Psoas muscle (tissue), 8 donors: ENCODE measurements around the gene MST1. TPM values are rescaled to one million over a fixed set of nuclear protein-coding genes. Genes with fewer than 3 reads are reported as not detected.
A peak's percentile ranks its signal among the peaks of the same experiment; 100 is the strongest.

Source experiments
- ATAC-seq, 4 donors: fragments of 200-7000 bp; cut with Tn5 transposase; one replicate each; pipeline ENCODE4 v1.9.1; 2020; ENCODE audit warnings: moderate library complexity in 3 of 4, mild to moderate bottlenecking in 2 of 4
- DNase-seq, 2 donors: peaks; one replicate each; pipeline ENCODE4 v3.0.0-alpha.2; 2020
- H3K27ac ChIP-seq: fragments of 200-600 bp; one replicate; pipeline ENCODE4 v1.8.0; 2022
- H3K27me3 ChIP-seq, 3 donors: fragments of 200-600 bp in 1 of 3; one replicate each; pipeline versions ENCODE4 v1.6.1 to v1.8.0; 2013 to 2022; ENCODE audit warnings: low read length in 2 of 3, mild to moderate bottlenecking in 2 of 3, moderate library complexity in 1 of 3; ENCODE audit not compliant: insufficient read depth in 3 of 3
- H3K36me3 ChIP-seq, 2 donors: fragments of 200-600 bp in 1 of 2; one replicate each; pipeline versions ENCODE4 v1.6.1 to v1.8.0; 2013 to 2022; ENCODE audit warnings: low read depth in 1 of 2, mild to moderate bottlenecking in 1 of 2, moderate library complexity in 1 of 2; ENCODE audit not compliant: insufficient read depth in 1 of 2
- H3K4me1 ChIP-seq: fragments of 200-600 bp; one replicate; pipeline ENCODE4 v1.8.0; 2022
- H3K4me3 ChIP-seq: fragments of 200-600 bp; one replicate; pipeline ENCODE4 v1.8.0; 2022; ENCODE audit warnings: mild to moderate bottlenecking
- H3K9me3 ChIP-seq: fragments of 200-600 bp; one replicate; pipeline ENCODE4 v1.8.0; 2022
- WGBS, 3 donors: extraction: QIAGEN DNeasy Blood & Tissue Kit; methylation state at CpG; one replicate each; pipeline versions ENCODE4 v1.1.6 to v1.1.7; 2013; 5-methylcytosine and 5-hydroxymethylcytosine counted together
- intact Hi-C, 2 donors: fragments of 100-400 bp; cut with DNase I; formaldehyde crosslinking; loops; one replicate each; pipeline versions ENCODE4 v1.11.0 to v1.14.2; 2022
- polyA plus RNA-seq, 3 donors: library from polyadenylated mRNA; stranded (reverse); fragments of 200-250 nt; gene quantifications; one replicate each; pipeline ENCODE4 v1.2.3, GENCODE V29; 2013
- total RNA-seq, 4 donors: library from RNA; stranded (reverse); fragmentation: NEBNext Ultra II Directional in 2 of 4; extraction: Animal tissue kit (Norgen Biotek cat#: 25700) in 2 of 4; gene quantifications; one replicate each; pipeline versions ENCODE4 v1.2.1 to v1.2.4, GENCODE V29; 2021 to 2023
- TF ChIP-seq, protein P1 (sequence below): fragments of 200-600 bp; IDR thresholded peaks from one replicate; pipeline ENCODE4 v1.8.0; 2022; ENCODE audit warnings: antibody characterized with exemption
- donor health status: healthy with polysubstance abuse.
- donor health status: DM: no; HTN: no; CAD: no; lungs with moderate emphysema.
- donor health status: Bipolar disorder and iron deficiency.
- donor health status: healthy.
- donor health status: DM: yes; HTN: yes; CAD: no.
- donor health status: DM: no; HTN: no; CAD: no.
- donor health status: DM: no; HTN: no; CAD: no.
- donor health status: DM: yes; HTN: yes; CAD: no.

The MST1 gene
- total and polyA plus RNA-seq, 7 donors: 1.4 to 7.0 (median 3.2) TPM

DNA sequence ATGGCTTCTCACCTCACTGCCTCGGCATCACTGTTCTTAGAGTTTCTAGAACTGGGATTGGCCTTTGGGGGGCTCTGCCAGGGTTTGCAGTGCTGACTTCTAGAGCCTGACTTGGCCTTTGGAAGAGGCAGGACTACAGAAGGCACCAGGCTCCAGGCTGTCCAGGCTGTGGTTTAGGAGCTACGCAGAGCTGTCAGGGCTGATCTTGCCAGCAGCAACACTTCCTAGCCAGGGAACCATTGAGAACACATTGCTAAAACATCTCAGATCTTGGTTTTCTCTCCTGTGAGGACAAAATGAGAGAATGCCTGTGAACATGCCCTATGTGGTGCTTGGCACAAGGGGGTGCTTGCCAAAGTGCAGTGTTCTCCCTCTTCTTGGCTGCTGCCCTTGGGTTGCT lies 49.7 kb downstream of the MST1 start:
- no peaks in the 10 kb centered on the region for H3K36me3 ChIP-seq
- H3K4me1 ChIP-seq: no peaks in the 10 kb centered on the region
- no peak overlapping the region for H3K4me3 ChIP-seq
- DNase-seq (peak in 1 of 2 donors; percentile 14), ATAC-seq (no peak)
- intact Hi-C loops: no loop called here
- H3K9me3 ChIP-seq: no peaks in the 10 kb centered on the region
- no peaks in the 10 kb centered on the region for H3K27me3 ChIP-seq
- TF ChIP-seq, protein P1, sequence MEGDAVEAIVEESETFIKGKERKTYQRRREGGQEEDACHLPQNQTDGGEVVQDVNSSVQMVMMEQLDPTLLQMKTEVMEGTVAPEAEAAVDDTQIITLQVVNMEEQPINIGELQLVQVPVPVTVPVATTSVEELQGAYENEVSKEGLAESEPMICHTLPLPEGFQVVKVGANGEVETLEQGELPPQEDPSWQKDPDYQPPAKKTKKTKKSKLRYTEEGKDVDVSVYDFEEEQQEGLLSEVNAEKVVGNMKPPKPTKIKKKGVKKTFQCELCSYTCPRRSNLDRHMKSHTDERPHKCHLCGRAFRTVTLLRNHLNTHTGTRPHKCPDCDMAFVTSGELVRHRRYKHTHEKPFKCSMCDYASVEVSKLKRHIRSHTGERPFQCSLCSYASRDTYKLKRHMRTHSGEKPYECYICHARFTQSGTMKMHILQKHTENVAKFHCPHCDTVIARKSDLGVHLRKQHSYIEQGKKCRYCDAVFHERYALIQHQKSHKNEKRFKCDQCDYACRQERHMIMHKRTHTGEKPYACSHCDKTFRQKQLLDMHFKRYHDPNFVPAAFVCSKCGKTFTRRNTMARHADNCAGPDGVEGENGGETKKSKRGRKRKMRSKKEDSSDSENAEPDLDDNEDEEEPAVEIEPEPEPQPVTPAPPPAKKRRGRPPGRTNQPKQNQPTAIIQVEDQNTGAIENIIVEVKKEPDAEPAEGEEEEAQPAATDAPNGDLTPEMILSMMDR: no peak
- 80 to 90% (median 87%) methylated on average over 2 of the region's 2 CpGs for whole genome bisulfite sequencing, 3 donors
- no peak overlapping the region for H3K27ac ChIP-seq

DNA sequence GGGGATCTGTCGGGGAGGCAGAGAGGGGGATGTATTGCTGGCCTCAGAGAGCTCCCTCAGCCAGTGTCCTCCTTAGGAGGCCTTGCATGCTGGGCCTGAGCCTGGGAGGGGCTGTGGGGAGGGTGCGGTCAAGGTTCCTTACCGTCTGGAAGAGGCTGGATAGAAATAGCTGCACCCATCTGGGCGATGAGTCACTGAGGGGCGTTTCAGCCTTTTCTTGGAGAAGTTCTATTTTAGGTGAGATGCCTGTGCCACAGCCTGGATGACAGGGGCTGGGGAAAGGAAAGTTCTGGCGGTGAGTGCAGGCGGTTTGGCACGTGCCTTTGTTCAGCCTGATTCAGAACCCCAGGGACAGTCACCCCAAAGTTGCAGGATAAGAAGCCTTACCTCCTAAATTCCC lies 50.8 kb downstream of the MST1 start:
- Histone ChIP-seq H3K27ac (no peak overlapping the region), H3K9me3 (no peaks in the 10 kb centered on the region), H3K4me3 (no peak overlapping the region), H3K36me3 (no peaks in the 10 kb centered on the region), H3K4me1 (no peaks in the 10 kb centered on the region), H3K27me3 (no peaks in the 10 kb centered on the region)
- intact Hi-C loops: no loop called here
- 56 to 71% (median 61%) methylated on average over 8 of the region's 8 CpGs for WGBS, 3 donors
- TF ChIP-seq, protein P1: no peak
- DNase-seq: no peak
- ATAC-seq: peak in 1 of 4 donors; percentile 46

DNA sequence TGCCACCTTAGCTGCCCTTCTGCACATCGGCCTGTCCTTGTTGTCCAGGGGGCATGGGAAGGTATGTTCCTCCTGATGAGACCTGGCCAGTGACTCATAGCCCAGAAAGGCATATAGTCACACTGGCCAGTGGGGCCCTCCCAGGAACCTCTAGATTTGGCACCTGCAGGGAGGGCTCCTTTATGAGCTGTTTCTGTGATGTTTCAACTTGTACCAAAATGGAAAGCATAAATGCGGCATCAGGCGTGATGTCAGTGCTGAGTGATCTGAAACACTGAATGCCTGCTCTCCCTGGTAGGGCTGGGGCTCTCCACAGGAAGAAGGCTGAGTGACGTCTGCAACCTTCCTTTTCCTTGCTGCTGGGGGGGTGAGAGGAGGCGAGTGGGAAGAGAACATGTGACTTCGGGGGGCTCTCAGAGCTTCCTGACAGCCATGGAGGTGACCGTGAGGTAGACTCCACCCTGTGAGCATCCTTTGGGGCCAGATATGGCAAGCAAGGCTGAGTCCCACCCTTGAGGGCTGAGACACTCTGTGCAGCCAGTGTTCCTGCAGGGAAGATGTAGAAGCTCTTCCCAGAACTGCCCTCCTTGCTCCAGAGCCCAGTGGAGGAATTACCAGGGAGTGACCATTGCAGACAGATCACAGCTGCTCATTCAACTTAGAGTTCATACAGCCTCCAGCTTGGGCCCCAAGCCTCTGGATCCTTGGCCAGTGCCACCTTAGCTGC lies 52.2 kb downstream of the MST1 start:
- H3K36me3 ChIP-seq: no peaks in the 10 kb centered on the region
- intact Hi-C loops: no loop called here
- H3K4me1 ChIP-seq: no peaks in the 10 kb centered on the region
- no peak overlapping the region for H3K27ac ChIP-seq
- H3K4me3 ChIP-seq: no peak overlapping the region
- H3K9me3 ChIP-seq: no peaks in the 10 kb centered on the region
- DNase-seq: no peak
- no peak for ATAC-seq
- 57 to 63% (median 61%) methylated on average over 7 of the region's 7 CpGs for WGBS, 3 donors
- TF ChIP-seq, protein P1: no peak
- no peaks in the 10 kb centered on the region for H3K27me3 ChIP-seq

DNA sequence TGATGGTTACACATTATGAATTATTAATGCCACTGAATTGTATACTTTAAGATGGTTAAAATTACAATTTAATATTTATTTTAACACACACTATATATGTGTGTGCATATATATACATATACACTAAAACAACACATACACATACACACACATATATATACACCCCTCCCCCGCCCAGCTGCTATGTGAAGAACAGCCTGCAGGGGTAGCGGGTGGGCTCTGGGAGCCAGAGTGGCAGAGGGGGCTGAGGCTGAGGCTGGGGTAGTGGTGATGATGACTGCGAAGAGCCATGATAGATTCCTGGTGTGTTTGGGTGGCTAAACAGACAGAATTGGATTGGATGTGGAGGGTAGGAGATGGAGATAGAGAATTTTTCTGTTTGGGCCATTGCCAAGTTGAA lies 54.5 kb downstream of the MST1 start:
- Histone ChIP-seq H3K27ac (no peak overlapping the region), H3K4me1 (no peaks in the 10 kb centered on the region), H3K4me3 (no peak overlapping the region), H3K9me3 (peaks cover 4% of the 10 kb centered on the region), H3K27me3 (no peaks in the 10 kb centered on the region), H3K36me3 (no peaks in the 10 kb centered on the region)
- no peak for DNase-seq
- 74 to 81% (median 76%) methylated on average over 3 of the region's 3 CpGs for WGBS, 3 donors
- ATAC-seq: no peak
- intact Hi-C loops: no loop called here
- TF ChIP-seq, protein P1: no peak

Other genes starting within 250 kb of the MST1 start
- gene DAG1, start 219.2 kb downstream of the MST1 start, total RNA-seq: 100 to 1,000 TPM in 3 of 4 donors, 10 to 100 TPM in 1; 67.6 to 159 (median 139) TPM
- gene DAG1, start 219.2 kb downstream of the MST1 start, polyA plus RNA-seq: 10 to 100 TPM; 35.1 to 73.2 (median 42.1) TPM
- under 1 TPM; 0.22 to 0.95 (median 0.47) TPM for gene BSN, start 135.0 kb downstream of the MST1 start, total RNA-seq
- gene BSN, start 135.0 kb downstream of the MST1 start, polyA plus RNA-seq: under 1 TPM; 0.08 to 0.20 (median 0.10) TPM
- 100 to 1,000 TPM; 115 to 189 (median 165) TPM for gene APEH, start 15.1 kb downstream of the MST1 start, total RNA-seq
- 100 to 1,000 TPM in 1 of 3 donors, 10 to 100 TPM in 2; 70.8 to 109 (median 89.1) TPM for gene APEH, start 15.1 kb downstream of the MST1 start, polyA plus RNA-seq
- gene RNF123, start 83 bp upstream of the MST1 start, total RNA-seq: 100 to 1,000 TPM; 105 to 170 (median 146) TPM
- 10 to 100 TPM; 36.1 to 89.3 (median 76.9) TPM for gene RNF123, start 83 bp upstream of the MST1 start, polyA plus RNA-seq
- under 1 TPM in 1 of 4 donors, not detected in 3; 0.36 TPM for gene AMIGO3, start 30.2 kb upstream of the MST1 start, total RNA-seq
- gene AMIGO3, start 30.2 kb upstream of the MST1 start, polyA plus RNA-seq: under 1 TPM; 0.38 to 0.94 (median 0.49) TPM
- gene GMPPB, start 34.5 kb upstream of the MST1 start, total RNA-seq: 10 to 100 TPM in 2 of 4 donors, 1 to 10 TPM in 2; 9.3 to 14.5 (median 11.1) TPM
- gene GMPPB, start 34.5 kb upstream of the MST1 start, polyA plus RNA-seq: 10 to 100 TPM; 12.5 to 30.7 (median 22.2) TPM
- 10 to 100 TPM; 11.6 to 16.1 (median 13.1) TPM for gene IP6K1, start 97.1 kb upstream of the MST1 start, total RNA-seq
- gene IP6K1, start 97.1 kb upstream of the MST1 start, polyA plus RNA-seq: 10 to 100 TPM in 1 of 3 donors, 1 to 10 TPM in 2; 9.1 to 15.5 (median 9.5) TPM
- not detected for gene CDHR4, start 110.4 kb upstream of the MST1 start, total RNA-seq
- gene CDHR4, start 110.4 kb upstream of the MST1 start, polyA plus RNA-seq: under 1 TPM in 2 of 3 donors, not detected in 1; 0.03 to 0.28 TPM
- 10 to 100 TPM in 1 of 4 donors, 1 to 10 TPM in 3; 2.2 to 20.1 (median 3.6) TPM for gene INKA1, start 113.8 kb upstream of the MST1 start, total RNA-seq
- gene INKA1, start 113.8 kb upstream of the MST1 start, polyA plus RNA-seq: 1 to 10 TPM; 2.4 to 5.2 (median 3.6) TPM
- gene UBA7, start 124.5 kb upstream of the MST1 start, total RNA-seq: 10 to 100 TPM in 1 of 4 donors, 1 to 10 TPM in 3; 4.9 to 10.4 (median 7.3) TPM
- gene UBA7, start 124.5 kb upstream of the MST1 start, polyA plus RNA-seq: 1 to 10 TPM; 3.3 to 4.2 (median 4.1) TPM
- gene TRAIP, start 167.1 kb upstream of the MST1 start, total RNA-seq: 1 to 10 TPM in 2 of 4 donors, under 1 TPM in 2; 0.36 to 1.2 (median 0.81) TPM
- gene TRAIP, start 167.1 kb upstream of the MST1 start, polyA plus RNA-seq: 1 to 10 TPM; 1.3 to 4.6 (median 2.0) TPM
- not detected for gene CAMKV, start 180.4 kb upstream of the MST1 start, total RNA-seq
- gene CAMKV, start 180.4 kb upstream of the MST1 start, polyA plus RNA-seq: under 1 TPM in 1 of 3 donors, not detected in 2; 0.09 TPM
- 1 to 10 TPM in 1 of 4 donors, under 1 TPM in 3; 0.39 to 1.7 (median 0.70) TPM for gene MST1R, start 214.4 kb upstream of the MST1 start, total RNA-seq
- under 1 TPM; 0.38 to 0.95 (median 0.57) TPM for gene MST1R, start 214.4 kb upstream of the MST1 start, polyA plus RNA-seq
- gene MON1A, start 240.3 kb upstream of the MST1 start, total RNA-seq: 10 to 100 TPM; 13.7 to 15.9 (median 15.0) TPM
- 10 to 100 TPM; 19.3 to 37.8 (median 28.3) TPM for gene MON1A, start 240.3 kb upstream of the MST1 start, polyA plus RNA-seq